ENCODE data around the gene PPIG. TPM values are rescaled to one million over a fixed set of nuclear protein-coding genes. Genes with fewer than 3 reads are reported as not detected.
"Not testable (repeated sequence)": the region's sequence is repeated elsewhere in the genome, so short reads cannot be mapped to it uniquely, and the experiment has no call there.

The PPIG gene
- total and polyA plus RNA-seq, 7 donors, result 18.9 to 52.5 (median 39.1) TPM

DNA sequence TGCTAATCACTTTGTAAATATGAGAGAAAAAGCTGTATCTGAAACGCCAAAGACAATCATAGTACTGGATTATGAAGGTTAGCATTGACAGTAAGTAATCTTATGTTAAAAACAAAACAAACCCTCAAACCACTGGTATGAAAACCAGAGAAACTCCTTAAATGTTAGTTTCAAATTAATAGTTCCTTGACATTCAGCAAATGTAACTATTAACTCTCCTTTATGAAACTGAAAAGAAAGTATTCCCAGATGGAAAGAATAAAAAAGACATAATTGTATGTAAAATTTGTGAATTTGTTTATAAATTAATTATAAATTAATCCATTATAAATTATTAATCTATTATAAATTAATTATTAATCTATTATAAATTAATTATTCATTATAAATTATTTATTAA is 22.8 kb upstream of the PPIG start:
- intact Hi-C loops (cut with DNase I), result loop anchor here in 1 of 2 donors (5.0 kb wide), 1 partner anchor 94 kb away; no protein-coding TSS in a partner anchor
- DNase-seq (no peak), ATAC-seq (no peak)
- TF ChIP-seq, protein P1, sequence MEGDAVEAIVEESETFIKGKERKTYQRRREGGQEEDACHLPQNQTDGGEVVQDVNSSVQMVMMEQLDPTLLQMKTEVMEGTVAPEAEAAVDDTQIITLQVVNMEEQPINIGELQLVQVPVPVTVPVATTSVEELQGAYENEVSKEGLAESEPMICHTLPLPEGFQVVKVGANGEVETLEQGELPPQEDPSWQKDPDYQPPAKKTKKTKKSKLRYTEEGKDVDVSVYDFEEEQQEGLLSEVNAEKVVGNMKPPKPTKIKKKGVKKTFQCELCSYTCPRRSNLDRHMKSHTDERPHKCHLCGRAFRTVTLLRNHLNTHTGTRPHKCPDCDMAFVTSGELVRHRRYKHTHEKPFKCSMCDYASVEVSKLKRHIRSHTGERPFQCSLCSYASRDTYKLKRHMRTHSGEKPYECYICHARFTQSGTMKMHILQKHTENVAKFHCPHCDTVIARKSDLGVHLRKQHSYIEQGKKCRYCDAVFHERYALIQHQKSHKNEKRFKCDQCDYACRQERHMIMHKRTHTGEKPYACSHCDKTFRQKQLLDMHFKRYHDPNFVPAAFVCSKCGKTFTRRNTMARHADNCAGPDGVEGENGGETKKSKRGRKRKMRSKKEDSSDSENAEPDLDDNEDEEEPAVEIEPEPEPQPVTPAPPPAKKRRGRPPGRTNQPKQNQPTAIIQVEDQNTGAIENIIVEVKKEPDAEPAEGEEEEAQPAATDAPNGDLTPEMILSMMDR (IDR thresholded peaks at IDR 0.05), result no peak
- no peak overlapping the region for H3K4me3 ChIP-seq
- H3K27me3 ChIP-seq (ENCODE audit: insufficient read depth in 3 of 3, low read length in 2 of 3), result no peaks in the 10 kb centered on the region
- H3K36me3 ChIP-seq (ENCODE audit: insufficient read depth in 1 of 2, low read depth in 1 of 2), result peaks cover 0 to 42% of the 10 kb centered on the region in 2 donors
- no peaks in the 10 kb centered on the region for H3K4me1 ChIP-seq
- H3K27ac ChIP-seq, result no peak overlapping the region
- 94 to 100% (median 100%) methylated on average over 1 of the region's 1 CpG for WGBS, 3 donors
- no peaks in the 10 kb centered on the region for H3K9me3 ChIP-seq

DNA sequence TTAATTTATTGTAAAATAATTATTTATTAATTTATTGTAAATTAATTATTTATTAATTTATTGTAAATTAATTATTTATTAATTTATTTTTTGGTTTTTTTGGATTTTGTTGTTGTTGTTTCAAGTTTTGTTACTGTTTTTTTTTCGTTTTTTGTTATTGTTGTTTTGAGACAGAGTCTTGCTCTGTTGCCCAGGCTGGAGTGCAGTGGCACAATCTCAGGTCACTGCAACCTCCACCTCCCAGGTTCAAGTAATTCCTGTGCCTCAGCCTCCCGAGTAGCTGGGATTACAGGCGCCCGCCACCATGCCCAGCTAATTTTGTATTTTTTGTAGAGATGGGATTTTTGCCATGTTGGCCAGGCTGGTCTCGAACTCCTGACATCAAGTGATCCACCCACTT is 22.1 kb upstream of the PPIG start:
- H3K27ac ChIP-seq; H3K4me3 ChIP-seq; DNase-seq; H3K4me1 ChIP-seq; H3K27me3 ChIP-seq (ENCODE audit: insufficient read depth in 3 of 3, low read length in 2 of 3); H3K9me3 ChIP-seq; ATAC-seq: not testable (repeated sequence)
- H3K36me3 ChIP-seq (ENCODE audit: insufficient read depth in 1 of 2, low read depth in 1 of 2), result peaks cover 0 to 42% of the 10 kb centered on the region in 2 donors
- intact Hi-C loops (cut with DNase I), result loop anchor here in 1 of 2 donors (5.0 kb wide), 1 partner anchor 95 kb away; no protein-coding TSS in a partner anchor
- WGBS, 3 donors, result 90 to 100% (median 99%) methylated on average over 5 of the region's 5 CpGs

DNA sequence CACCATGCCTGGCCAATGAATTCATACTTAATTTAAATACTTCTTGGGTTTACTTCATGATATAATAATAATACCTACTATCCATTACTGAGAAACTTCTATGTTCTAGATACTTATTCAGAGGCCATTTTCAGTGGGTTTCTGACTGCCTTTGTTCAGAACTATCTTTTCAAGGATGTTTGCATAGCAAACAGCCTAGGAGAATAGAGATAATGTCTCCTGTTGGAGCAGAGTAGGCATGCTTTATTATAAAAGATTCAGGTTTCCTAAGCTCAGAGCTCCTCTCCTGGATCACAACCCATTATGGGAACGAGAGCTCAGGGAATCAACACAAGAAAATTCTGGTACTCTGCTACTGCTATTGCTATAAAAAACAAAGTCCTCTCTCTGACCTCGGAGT is 21.6 kb upstream of the PPIG start:
- H3K36me3 ChIP-seq (ENCODE audit: insufficient read depth in 1 of 2, low read depth in 1 of 2), result peaks cover 0 to 45% of the 10 kb centered on the region in 2 donors

DNA sequence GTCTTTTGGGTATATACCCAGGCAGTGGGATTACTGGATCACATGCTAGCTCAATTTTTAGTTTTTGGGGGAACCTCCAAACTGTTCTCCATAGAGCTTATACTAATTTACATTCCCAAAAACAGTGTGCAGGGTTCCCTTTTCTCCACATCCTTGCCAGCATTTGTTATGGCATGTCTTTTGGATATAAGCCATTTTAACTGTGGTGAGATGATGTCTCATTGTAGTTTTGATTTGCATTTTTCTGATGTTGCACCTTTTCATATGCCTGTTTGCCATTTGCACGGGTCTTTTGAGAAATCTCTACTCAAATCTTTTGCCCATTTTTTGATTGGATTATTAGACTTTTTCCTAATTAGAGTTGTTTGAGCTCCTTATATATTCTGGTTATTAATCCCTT is 18.5 kb upstream of the PPIG start:
- TF ChIP-seq, protein P1 (IDR thresholded peaks at IDR 0.05), result no peak
- ATAC-seq (no peak), DNase-seq (no peak)
- intact Hi-C loops (cut with DNase I), result no loop called here
- no peaks in the 10 kb centered on the region for H3K9me3 ChIP-seq
- H3K36me3 ChIP-seq (ENCODE audit: insufficient read depth in 1 of 2, low read depth in 1 of 2), result peaks cover 0 to 42% of the 10 kb centered on the region in 2 donors
- 47 to 100% (median 94%) methylated on average over 1 of the region's 1 CpG for WGBS, 3 donors
- H3K4me3 ChIP-seq, result no peak overlapping the region
- H3K27me3 ChIP-seq (ENCODE audit: insufficient read depth in 3 of 3, low read length in 2 of 3), result no peaks in the 10 kb centered on the region
- H3K27ac ChIP-seq, result no peak overlapping the region
- peaks cover 2% of the 10 kb centered on the region for H3K4me1 ChIP-seq

More for the DNA sequence above, 21.6 kb upstream of the PPIG start:
- H3K27me3 ChIP-seq (ENCODE audit: insufficient read depth in 3 of 3, low read length in 2 of 3), result no peaks in the 10 kb centered on the region
- no peaks in the 10 kb centered on the region for H3K4me1 ChIP-seq
- H3K9me3 ChIP-seq, result no peaks in the 10 kb centered on the region
- no peak overlapping the region for H3K4me3 ChIP-seq
- DNase-seq (no peak), ATAC-seq (no peak)
- intact Hi-C loops (cut with DNase I), result loop anchor here in 1 of 2 donors (5.0 kb wide), 1 partner anchor 95 kb away; no protein-coding TSS in a partner anchor
- H3K27ac ChIP-seq, result no peak overlapping the region
- TF ChIP-seq, protein P1 (IDR thresholded peaks at IDR 0.05), result no peak
- WGBS, 3 donors, result 76 to 92% (median 90%) methylated on average over 2 of the region's 2 CpGs

DNA sequence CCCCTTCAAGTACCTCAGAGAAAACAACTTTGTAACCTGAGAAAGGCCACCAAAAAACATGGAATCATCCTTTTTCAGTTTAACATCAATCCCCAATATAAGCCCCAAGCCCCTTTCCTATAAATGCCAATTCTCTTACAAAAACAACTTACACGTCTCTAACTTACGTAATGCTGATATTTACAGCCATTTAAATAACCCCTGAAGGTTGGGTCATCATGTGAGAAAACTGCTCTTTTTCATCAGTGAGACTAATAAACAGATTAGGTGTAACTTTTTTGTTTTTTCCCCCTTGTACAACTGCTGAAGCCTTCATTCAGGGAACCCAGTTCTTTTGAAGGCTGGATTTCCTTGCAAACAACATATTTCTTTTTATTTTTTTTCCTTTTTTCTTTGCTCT is 14.2 kb upstream of the PPIG start:
- ATAC-seq, result no peak
- DNase-seq, result no peak
- Histone ChIP-seq H3K9me3 (no peaks in the 10 kb centered on the region), H3K27me3 (ENCODE audit: insufficient read depth in 3 of 3, low read length in 2 of 3) (no peaks in the 10 kb centered on the region), H3K4me3 (no peak overlapping the region), H3K36me3 (ENCODE audit: insufficient read depth in 1 of 2, low read depth in 1 of 2) (peaks cover 0 to 29% of the 10 kb centered on the region in 2 donors), H3K27ac (no peak overlapping the region), H3K4me1 (peaks cover 21% of the 10 kb centered on the region)
- 90 to 92% (median 91%) methylated on average over 2 of the region's 2 CpGs for WGBS, 3 donors
- TF ChIP-seq, protein P1 (IDR thresholded peaks at IDR 0.05), result no peak
- intact Hi-C loops (cut with DNase I), result no loop called here

DNA sequence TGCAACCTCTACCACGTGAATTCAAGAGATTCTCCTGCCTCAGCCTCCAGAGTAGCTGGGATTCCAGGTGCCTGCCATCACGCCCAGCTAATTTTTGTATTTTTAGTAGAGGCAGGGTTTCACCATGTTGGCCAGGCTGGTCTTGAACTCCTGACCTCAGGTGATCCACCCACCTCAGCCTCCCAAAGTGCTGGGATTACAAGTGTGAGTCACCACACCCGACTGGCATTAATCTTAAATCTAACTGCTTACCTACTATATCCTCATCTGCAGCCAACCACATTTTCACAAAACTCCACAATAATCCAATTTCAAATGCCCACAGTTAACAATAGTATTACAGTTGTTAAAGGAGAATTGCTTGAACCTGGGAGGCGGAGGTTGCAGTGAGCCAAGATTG is 13.4 kb upstream of the PPIG start:
- H3K27me3 ChIP-seq (ENCODE audit: insufficient read depth in 3 of 3, low read length in 2 of 3); intact Hi-C loops (cut with DNase I); ATAC-seq; H3K9me3 ChIP-seq; DNase-seq; H3K27ac ChIP-seq; H3K4me3 ChIP-seq: not testable (repeated sequence)
- Histone ChIP-seq H3K4me1 (peaks cover 21% of the 10 kb centered on the region), H3K36me3 (ENCODE audit: insufficient read depth in 1 of 2, low read depth in 1 of 2) (peaks cover 0 to 29% of the 10 kb centered on the region in 2 donors)
- 88 to 94% (median 89%) methylated on average over 4 of the region's 4 CpGs for WGBS, 3 donors

Measured in psoas muscle (tissue), 8 donors.